ENCODE data around the gene CDH4. TPM values are rescaled to one million over a fixed set of nuclear protein-coding genes. Genes with fewer than 3 reads are reported as not detected.

The CDH4 gene
- total and polyA plus RNA-seq, 2 of the 13 experiments (the other 11 are each of a cell fraction or from before 2014, with no cell fraction given): not detected

DNA sequence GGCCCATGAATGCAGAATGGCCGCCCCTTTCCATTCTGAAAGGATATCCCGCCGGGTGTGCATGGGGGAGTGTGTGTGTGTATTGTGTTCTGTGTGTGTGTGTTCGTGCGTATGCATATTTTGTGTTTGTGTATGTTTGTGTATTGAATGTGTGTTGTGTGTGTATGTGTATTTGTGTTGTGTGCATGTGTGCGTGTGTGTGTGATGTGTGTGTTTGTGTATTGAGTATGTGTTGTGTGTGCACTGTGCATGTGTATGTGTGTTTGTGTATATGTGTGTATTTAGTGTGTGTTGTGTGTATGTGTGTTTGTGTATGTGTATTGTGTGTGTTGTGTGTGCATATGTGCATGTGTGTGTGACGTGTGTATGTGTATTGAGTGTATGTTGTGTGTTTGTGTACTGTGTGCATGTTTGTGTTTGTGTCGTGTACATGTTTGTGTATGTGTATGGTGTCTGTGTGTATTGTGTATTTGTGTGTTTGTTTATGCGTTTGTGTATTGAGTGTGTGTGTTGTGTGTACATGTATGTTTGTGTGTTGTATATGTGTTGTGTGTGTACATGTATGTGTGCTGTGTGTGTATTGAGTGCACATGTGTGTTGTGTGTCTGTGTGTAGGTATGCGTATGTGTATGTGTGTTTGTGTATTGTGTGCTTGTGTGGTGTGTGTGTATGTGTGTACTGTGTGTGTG lies 587.3 kb downstream of the CDH4 start (continued):
- TF ChIP-seq, protein P1, sequence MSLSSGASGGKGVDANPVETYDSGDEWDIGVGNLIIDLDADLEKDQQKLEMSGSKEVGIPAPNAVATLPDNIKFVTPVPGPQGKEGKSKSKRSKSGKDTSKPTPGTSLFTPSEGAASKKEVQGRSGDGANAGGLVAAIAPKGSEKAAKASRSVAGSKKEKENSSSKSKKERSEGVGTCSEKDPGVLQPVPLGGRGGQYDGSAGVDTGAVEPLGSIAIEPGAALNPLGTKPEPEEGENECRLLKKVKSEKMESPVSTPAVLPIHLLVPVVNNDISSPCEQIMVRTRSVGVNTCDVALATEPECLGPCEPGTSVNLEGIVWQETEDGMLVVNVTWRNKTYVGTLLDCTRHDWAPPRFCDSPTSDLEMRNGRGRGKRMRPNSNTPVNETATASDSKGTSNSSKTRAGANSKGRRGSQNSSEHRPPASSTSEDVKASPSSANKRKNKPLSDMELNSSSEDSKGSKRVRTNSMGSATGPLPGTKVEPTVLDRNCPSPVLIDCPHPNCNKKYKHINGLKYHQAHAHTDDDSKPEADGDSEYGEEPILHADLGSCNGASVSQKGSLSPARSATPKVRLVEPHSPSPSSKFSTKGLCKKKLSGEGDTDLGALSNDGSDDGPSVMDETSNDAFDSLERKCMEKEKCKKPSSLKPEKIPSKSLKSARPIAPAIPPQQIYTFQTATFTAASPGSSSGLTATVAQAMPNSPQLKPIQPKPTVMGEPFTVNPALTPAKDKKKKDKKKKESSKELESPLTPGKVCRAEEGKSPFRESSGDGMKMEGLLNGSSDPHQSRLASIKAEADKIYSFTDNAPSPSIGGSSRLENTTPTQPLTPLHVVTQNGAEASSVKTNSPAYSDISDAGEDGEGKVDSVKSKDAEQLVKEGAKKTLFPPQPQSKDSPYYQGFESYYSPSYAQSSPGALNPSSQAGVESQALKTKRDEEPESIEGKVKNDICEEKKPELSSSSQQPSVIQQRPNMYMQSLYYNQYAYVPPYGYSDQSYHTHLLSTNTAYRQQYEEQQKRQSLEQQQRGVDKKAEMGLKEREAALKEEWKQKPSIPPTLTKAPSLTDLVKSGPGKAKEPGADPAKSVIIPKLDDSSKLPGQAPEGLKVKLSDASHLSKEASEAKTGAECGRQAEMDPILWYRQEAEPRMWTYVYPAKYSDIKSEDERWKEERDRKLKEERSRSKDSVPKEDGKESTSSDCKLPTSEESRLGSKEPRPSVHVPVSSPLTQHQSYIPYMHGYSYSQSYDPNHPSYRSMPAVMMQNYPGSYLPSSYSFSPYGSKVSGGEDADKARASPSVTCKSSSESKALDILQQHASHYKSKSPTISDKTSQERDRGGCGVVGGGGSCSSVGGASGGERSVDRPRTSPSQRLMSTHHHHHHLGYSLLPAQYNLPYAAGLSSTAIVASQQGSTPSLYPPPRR (CRISPR knock-in tag; IDR thresholded peaks at IDR 0.05; ENCODE audit: borderline replicate concordance): no peak
- no peak for TF ChIP-seq ZFAT (CRISPR knock-in tag; conservative IDR thresholded peaks at IDR 0.05)
- TF ChIP-seq ZSCAN29 (CRISPR knock-in tag; conservative IDR thresholded peaks at IDR 0.05): no peak
- no peak for TF ChIP-seq RFX5 (IDR thresholded peaks at IDR 0.05; ENCODE audit: low read depth, low read length)
- no peak for TF ChIP-seq ZNF775 (CRISPR knock-in tag; IDR thresholded peaks at IDR 0.05; ENCODE audit: borderline replicate concordance)
- no peak for TF ChIP-seq ZNF562 (CRISPR knock-in tag; IDR thresholded peaks at IDR 0.05; ENCODE audit: borderline replicate concordance)
- no peak for TF ChIP-seq ZFP36L1 (CRISPR knock-in tag; IDR thresholded peaks at IDR 0.05)
- TF ChIP-seq, protein P2, sequence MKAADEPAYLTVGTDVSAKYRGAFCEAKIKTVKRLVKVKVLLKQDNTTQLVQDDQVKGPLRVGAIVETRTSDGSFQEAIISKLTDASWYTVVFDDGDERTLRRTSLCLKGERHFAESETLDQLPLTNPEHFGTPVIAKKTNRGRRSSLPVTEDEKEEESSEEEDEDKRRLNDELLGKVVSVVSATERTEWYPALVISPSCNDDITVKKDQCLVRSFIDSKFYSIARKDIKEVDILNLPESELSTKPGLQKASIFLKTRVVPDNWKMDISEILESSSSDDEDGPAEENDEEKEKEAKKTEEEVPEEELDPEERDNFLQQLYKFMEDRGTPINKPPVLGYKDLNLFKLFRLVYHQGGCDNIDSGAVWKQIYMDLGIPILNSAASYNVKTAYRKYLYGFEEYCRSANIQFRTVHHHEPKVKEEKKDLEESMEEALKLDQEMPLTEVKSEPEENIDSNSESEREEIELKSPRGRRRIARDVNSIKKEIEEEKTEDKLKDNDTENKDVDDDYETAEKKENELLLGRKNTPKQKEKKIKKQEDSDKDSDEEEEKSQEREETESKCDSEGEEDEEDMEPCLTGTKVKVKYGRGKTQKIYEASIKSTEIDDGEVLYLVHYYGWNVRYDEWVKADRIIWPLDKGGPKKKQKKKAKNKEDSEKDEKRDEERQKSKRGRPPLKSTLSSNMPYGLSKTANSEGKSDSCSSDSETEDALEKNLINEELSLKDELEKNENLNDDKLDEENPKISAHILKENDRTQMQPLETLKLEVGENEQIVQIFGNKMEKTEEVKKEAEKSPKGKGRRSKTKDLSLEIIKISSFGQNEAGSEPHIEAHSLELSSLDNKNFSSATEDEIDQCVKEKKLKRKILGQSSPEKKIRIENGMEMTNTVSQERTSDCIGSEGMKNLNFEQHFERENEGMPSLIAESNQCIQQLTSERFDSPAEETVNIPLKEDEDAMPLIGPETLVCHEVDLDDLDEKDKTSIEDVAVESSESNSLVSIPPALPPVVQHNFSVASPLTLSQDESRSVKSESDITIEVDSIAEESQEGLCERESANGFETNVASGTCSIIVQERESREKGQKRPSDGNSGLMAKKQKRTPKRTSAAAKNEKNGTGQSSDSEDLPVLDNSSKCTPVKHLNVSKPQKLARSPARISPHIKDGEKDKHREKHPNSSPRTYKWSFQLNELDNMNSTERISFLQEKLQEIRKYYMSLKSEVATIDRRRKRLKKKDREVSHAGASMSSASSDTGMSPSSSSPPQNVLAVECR (CRISPR knock-in tag; IDR thresholded peaks at IDR 0.05; ENCODE audit: borderline replicate concordance): no peak
- peak; percentile 58; the same call in 1 of the 2 replicates for TF ChIP-seq JUNB (CRISPR knock-in tag; IDR thresholded peaks at IDR 0.05; ENCODE audit: borderline replicate concordance)
- no peak for TF ChIP-seq ZNF670 (CRISPR knock-in tag; IDR thresholded peaks at IDR 0.05; ENCODE audit: borderline replicate concordance)
- TF ChIP-seq, protein P3, sequence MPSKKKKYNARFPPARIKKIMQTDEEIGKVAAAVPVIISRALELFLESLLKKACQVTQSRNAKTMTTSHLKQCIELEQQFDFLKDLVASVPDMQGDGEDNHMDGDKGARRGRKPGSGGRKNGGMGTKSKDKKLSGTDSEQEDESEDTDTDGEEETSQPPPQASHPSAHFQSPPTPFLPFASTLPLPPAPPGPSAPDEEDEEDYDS (CRISPR knock-in tag; IDR thresholded peaks at IDR 0.05): no peak
- no peak for TF ChIP-seq PREB (CRISPR knock-in tag; IDR thresholded peaks at IDR 0.05)
- TF ChIP-seq, protein P4, sequence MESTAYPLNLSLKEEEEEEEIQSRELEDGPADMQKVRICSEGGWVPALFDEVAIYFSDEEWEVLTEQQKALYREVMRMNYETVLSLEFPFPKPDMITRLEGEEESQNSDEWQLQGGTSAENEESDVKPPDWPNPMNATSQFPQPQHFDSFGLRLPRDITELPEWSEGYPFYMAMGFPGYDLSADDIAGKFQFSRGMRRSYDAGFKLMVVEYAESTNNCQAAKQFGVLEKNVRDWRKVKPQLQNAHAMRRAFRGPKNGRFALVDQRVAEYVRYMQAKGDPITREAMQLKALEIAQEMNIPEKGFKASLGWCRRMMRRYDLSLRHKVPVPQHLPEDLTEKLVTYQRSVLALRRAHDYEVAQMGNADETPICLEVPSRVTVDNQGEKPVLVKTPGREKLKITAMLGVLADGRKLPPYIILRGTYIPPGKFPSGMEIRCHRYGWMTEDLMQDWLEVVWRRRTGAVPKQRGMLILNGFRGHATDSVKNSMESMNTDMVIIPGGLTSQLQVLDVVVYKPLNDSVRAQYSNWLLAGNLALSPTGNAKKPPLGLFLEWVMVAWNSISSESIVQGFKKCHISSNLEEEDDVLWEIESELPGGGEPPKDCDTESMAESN (CRISPR knock-in tag; conservative IDR thresholded peaks at IDR 0.05): no peak
- TF ChIP-seq, protein P5, sequence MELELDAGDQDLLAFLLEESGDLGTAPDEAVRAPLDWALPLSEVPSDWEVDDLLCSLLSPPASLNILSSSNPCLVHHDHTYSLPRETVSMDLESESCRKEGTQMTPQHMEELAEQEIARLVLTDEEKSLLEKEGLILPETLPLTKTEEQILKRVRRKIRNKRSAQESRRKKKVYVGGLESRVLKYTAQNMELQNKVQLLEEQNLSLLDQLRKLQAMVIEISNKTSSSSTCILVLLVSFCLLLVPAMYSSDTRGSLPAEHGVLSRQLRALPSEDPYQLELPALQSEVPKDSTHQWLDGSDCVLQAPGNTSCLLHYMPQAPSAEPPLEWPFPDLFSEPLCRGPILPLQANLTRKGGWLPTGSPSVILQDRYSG (CRISPR knock-in tag; IDR thresholded peaks at IDR 0.05): no peak
- TF ChIP-seq ARNT (IDR thresholded peaks at IDR 0.05): no peak

All from HepG2 (cell line).